CD14-positive monocyte (primary cell): ENCODE measurements around the gene HOXC11. TPM values are rescaled to one million over a fixed set of nuclear protein-coding genes. Genes with fewer than 3 reads are reported as not detected.

Experiments used
- DNase-seq, 3 donors: peaks; one replicate each; pipeline ENCODE4 v3.0.0-alpha.2; 2011 to 2022
- H2AFZ ChIP-seq: 2 replicates; pipeline ENCODE4 v1.6.0; 2012; ENCODE audit warnings: mild to moderate bottlenecking, low read depth, low read length, inconsistent platforms; ENCODE audit not compliant: insufficient read depth, poor library complexity, severe bottlenecking
- H3K27ac ChIP-seq, 2 donors: 1 replicate in 1 of 2; 2 replicates in 1 of 2; pipeline ENCODE4 v1.5.1; 2012 to 2013; ENCODE audit warnings: low read length in 2 of 2, control low read depth in 1 of 2, inconsistent platforms in 1 of 2, low read depth in 1 of 2, mild to moderate bottlenecking in 1 of 2
- H3K27me3 ChIP-seq, 2 donors: one replicate each; pipeline versions ENCODE4 v1.6.0 to v1.6.1; 2011 to 2013; ENCODE audit warnings: low read length in 2 of 2; ENCODE audit not compliant: control insufficient read depth in 2 of 2, insufficient read depth in 2 of 2
- H3K36me3 ChIP-seq, 2 donors: replicated peaks in 1 of 2; 1 replicate in 1 of 2; 2 replicates in 1 of 2; pipeline versions ENCODE4 v1.5.1 to v1.6.1; 2012 to 2013; ENCODE audit warnings: low read length in 2 of 2, control low read depth in 1 of 2, inconsistent platforms in 1 of 2, mild to moderate bottlenecking in 1 of 2; ENCODE audit not compliant: insufficient read depth in 2 of 2, control insufficient read depth in 1 of 2
- H3K4me1 ChIP-seq, 2 donors: 1 replicate in 1 of 2; 2 replicates in 1 of 2; pipeline versions ENCODE4 v1.5.1 to v1.6.1; 2012 to 2013; ENCODE audit warnings: low read length in 2 of 2, control low read depth in 1 of 2, inconsistent platforms in 1 of 2, mild to moderate bottlenecking in 1 of 2, moderate library complexity in 1 of 2; ENCODE audit not compliant: insufficient read depth in 2 of 2, control insufficient read depth in 1 of 2
- H3K4me2 ChIP-seq: replicated peaks from 2 replicates; pipeline ENCODE3; 2012; ENCODE audit warnings: low read length, moderate library complexity, mild to moderate bottlenecking; ENCODE audit not compliant: poor library complexity, severe bottlenecking; ENCODE audit errors: extremely low read depth
- H3K4me3 ChIP-seq, 3 experiments: fragments of 200-600 bp in 1 of 3; sonication (generic) in 1 of 3; replicated peaks in 1 of 3; 1 replicate in 2 of 3; 2 replicates in 1 of 3; pipeline ENCODE4 v1.5.1; 2011 to 2013; ENCODE audit warnings: low read length in 3 of 3, mild to moderate bottlenecking in 3 of 3, control low read depth in 2 of 3, low read depth in 2 of 3, inconsistent platforms in 1 of 3, moderate library complexity in 1 of 3
- H3K79me2 ChIP-seq: 2 replicates; pipeline ENCODE4 v1.6.0; 2012; ENCODE audit warnings: mild to moderate bottlenecking, control low read depth, inconsistent platforms, low read length, moderate library complexity; ENCODE audit not compliant: insufficient read depth
- H3K9ac ChIP-seq: 2 replicates; pipeline ENCODE4 v1.6.0; 2017; ENCODE audit warnings: low read length, mild to moderate bottlenecking; ENCODE audit not compliant: insufficient read depth, poor library complexity, severe bottlenecking
- H3K9me3 ChIP-seq, 2 donors: replicated peaks in 1 of 2; 1 replicate in 1 of 2; 2 replicates in 1 of 2; pipeline versions ENCODE4 v1.5.1 to v1.6.1; 2012 to 2013; ENCODE audit warnings: low read length in 2 of 2, control low read depth in 1 of 2; ENCODE audit not compliant: control insufficient read depth in 1 of 2, insufficient read depth in 1 of 2
- H4K20me1 ChIP-seq: 2 replicates; pipeline ENCODE4 v1.6.0; 2012; ENCODE audit warnings: mild to moderate bottlenecking, low read length, control low read depth, moderate library complexity; ENCODE audit not compliant: insufficient read depth
- H3K27ac Mint-ChIP-seq, 7 donors: one replicate each; pipeline ENCODE4 v1.8.0; 2020; ENCODE audit warnings: mild to moderate bottlenecking in 7 of 7, mixed read lengths in 7 of 7, moderate library complexity in 6 of 7, inconsistent platforms in 2 of 7
- H3K27me3 Mint-ChIP-seq, 3 donors: one replicate each; pipeline ENCODE4 v1.8.0; 2021 to 2022; ENCODE audit warnings: low read depth in 3 of 3, mild to moderate bottlenecking in 3 of 3, mixed read lengths in 3 of 3, moderate library complexity in 3 of 3, inconsistent platforms in 1 of 3
- H3K36me3 Mint-ChIP-seq, 2 donors: one replicate each; pipeline ENCODE4 v1.8.0; 2020; ENCODE audit warnings: mixed read lengths in 2 of 2, inconsistent platforms in 1 of 2, mild to moderate bottlenecking in 1 of 2
- H3K4me1 Mint-ChIP-seq: one replicate; pipeline ENCODE4 v1.8.0; 2020; ENCODE audit warnings: mild to moderate bottlenecking, mixed read lengths
- H3K4me3 Mint-ChIP-seq, 2 donors: one replicate each; pipeline ENCODE4 v1.8.0; 2020; ENCODE audit warnings: mild to moderate bottlenecking in 2 of 2, mixed read lengths in 2 of 2, moderate library complexity in 1 of 2
- H3K9me3 Mint-ChIP-seq, 7 donors: one replicate each; pipeline ENCODE4 v1.8.0; 2020 to 2022; ENCODE audit warnings: mixed read lengths in 7 of 7, mild to moderate bottlenecking in 6 of 7, moderate library complexity in 6 of 7, inconsistent platforms in 2 of 7
- CTCF ChIP-seq: fragments of 200-600 bp; IDR thresholded peaks from one replicate; pipeline ENCODE4 v1.8.0; 2022; ENCODE audit warnings: antibody characterized with exemption, mild to moderate bottlenecking
- WGBS: methylation state at CpG from one replicate; pipeline ENCODE4 v1.1.5; 2013; ENCODE audit warnings: missing lambda C conversion rate; ENCODE audit not compliant: insufficient coverage; 5-methylcytosine and 5-hydroxymethylcytosine counted together
- intact Hi-C, 2 donors: fragments of 100-400 bp; cut with micrococcal nuclease; formaldehyde crosslinking; loops; one replicate each; pipeline versions ENCODE4 v1.15.0 to v1.15.1; 2023
- polyA plus RNA-seq, 3 donors: library from polyadenylated mRNA; depleted of rRNA in 1 of 3; unstranded in 2 of 3; stranded (reverse) in 1 of 3; fragments of 300-500 nt in 2 of 3; fragments of >200 nt in 1 of 3; fragmentation: Illumina TruSeq in 2 of 3; gene quantifications; 1 replicate in 2 of 3; 2 replicates in 1 of 3; pipeline ENCODE4 v1.2.3, GENCODE V29; 2012 to 2021

The HOXC11 gene
- polyA plus RNA-seq, 3 donors = not detected

DNA sequence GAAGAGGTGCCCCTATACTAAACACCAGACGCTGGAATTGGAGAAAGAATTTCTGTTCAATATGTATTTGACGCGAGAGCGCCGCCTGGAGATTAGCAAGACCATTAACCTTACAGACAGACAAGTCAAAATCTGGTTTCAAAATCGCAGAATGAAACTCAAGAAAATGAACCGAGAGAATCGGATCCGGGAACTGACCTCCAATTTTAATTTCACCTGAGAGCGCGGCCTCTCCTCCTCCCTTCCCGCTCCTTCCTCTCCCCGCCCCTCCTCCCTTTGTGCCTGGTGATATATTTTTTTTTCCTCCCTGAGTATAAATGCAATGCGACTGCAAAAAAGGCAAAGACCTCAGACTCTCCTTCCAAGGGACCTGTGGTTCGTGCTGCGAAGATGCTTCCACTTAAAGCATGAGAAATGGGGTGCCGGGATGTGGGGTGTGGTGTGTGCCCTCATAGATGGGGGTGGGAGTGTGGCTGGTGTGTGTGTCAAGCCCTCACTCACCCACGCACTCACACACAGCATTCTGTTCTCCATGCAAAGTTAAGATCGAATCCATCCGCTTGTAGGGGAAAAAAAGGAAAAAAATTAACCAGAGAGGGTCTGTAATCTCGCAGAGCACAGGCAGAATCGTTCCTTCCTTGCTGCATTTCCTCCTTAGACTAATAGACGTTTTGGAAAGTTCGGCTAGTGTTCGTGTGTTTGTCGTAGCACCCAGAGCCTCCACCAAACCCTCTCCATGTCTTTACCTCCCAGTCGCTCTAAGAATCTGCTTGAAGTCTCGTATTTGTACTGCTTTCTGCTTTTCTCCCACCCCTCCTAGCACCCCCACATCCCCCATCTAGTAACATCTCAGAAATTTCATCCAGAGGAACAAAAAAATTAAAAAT lies 16.5 kb downstream of the HOXC11 start:
- no peak overlapping the region for H3K27ac ChIP-seq
- no peak for DNase-seq
- intact Hi-C loops = loop anchor here in 1 of 2 donors (10.0 kb wide), 1 partner anchor 295 kb away; no protein-coding TSS in a partner anchor
- TF ChIP-seq CTCF = peak; percentile 30
- H3K4me2 ChIP-seq = no peak overlapping the region
- no peak overlapping the region for H2AFZ ChIP-seq
- no peak overlapping the region for H3K4me3 ChIP-seq
- peaks cover 20 to 80% of the 10 kb centered on the region in 2 donors for H3K9me3 ChIP-seq
- peak overlapping the region in 1 of 2 donors; percentile 80 for H3K4me3 Mint-ChIP-seq
- H3K79me2 ChIP-seq = no peaks in the 10 kb centered on the region
- peaks cover 92 to 100% of the 10 kb centered on the region in 2 donors for H3K27me3 ChIP-seq
- H3K36me3 Mint-ChIP-seq = peaks cover 2 to 27% of the 10 kb centered on the region in 2 donors
- H3K36me3 ChIP-seq = no peaks in the 10 kb centered on the region
- WGBS = 2% methylated on average over 8 of the region's 28 CpGs
- peaks cover 15 to 18% of the 10 kb centered on the region in 2 donors for H3K4me1 ChIP-seq
- H3K27me3 Mint-ChIP-seq = peaks cover 99 to 100% (median 100%) of the 10 kb centered on the region in 3 donors
- H3K9me3 Mint-ChIP-seq = peaks cover 7 to 68% (median 45%) of the 10 kb centered on the region in 7 donors
- no peaks in the 10 kb centered on the region for H4K20me1 ChIP-seq
- no peak overlapping the region for H3K9ac ChIP-seq
- no peak overlapping the region for H3K27ac Mint-ChIP-seq
- H3K4me1 Mint-ChIP-seq = peaks cover 33% of the 10 kb centered on the region

GRCh38 chr12:53990311-53991076 lies 17.6 kb downstream of the HOXC11 start:
- DNase-seq = no peak
- TF ChIP-seq CTCF = no peak
- WGBS = 13% methylated on average over 13 of the region's 27 CpGs
- Histone ChIP-seq H3K9me3 (peaks cover 10 to 76% of the 10 kb centered on the region in 2 donors), H2AFZ (no peak overlapping the region), H3K9ac (no peak overlapping the region), H4K20me1 (no peaks in the 10 kb centered on the region), H3K4me1 (peaks cover 8 to 18% of the 10 kb centered on the region in 2 donors), H3K27me3 (peaks cover 94 to 100% of the 10 kb centered on the region in 2 donors), H3K36me3 (no peaks in the 10 kb centered on the region), H3K4me2 (no peak overlapping the region), H3K27ac (no peak overlapping the region), H3K79me2 (no peaks in the 10 kb centered on the region), H3K4me3 (no peak overlapping the region)
- Mint-ChIP-seq H3K27me3 (peaks cover 99 to 100% (median 100%) of the 10 kb centered on the region in 3 donors), H3K4me3 (peak overlapping the region in 1 of 2 donors; percentile 80), H3K36me3 (peaks cover 2 to 30% of the 10 kb centered on the region in 2 donors), H3K9me3 (peaks cover 3 to 68% (median 36%) of the 10 kb centered on the region in 7 donors), H3K27ac (no peak overlapping the region), H3K4me1 (peaks cover 31% of the 10 kb centered on the region)
- intact Hi-C loops = no loop called here
